ENCODE results near the gene PKP2.

DNA sequence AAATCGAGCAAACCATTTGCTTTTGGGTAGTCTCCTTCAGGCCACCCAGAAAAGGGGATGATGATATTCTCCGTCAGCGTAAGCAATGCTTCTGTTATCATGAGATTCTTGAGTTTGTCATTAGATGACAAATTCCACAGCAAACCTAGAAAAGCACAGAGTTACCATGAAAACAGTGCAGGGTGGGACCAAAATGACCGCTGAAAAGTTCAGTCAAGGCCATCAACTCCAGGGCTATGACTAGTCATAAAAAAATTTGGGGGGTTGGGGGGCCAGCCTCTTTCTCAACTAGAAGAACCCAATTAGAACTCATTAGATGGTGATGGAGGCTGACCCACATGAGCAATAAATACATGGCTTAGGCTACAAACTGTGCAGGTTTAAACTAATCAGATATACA, 55.5 kb downstream of the PKP2 start:
- no peak for TF ChIP-seq ZNF317 (CRISPR knock-in tag; IDR thresholded peaks at IDR 0.05)
- TF ChIP-seq POGZ (CRISPR knock-in tag; IDR thresholded peaks at IDR 0.05), result no peak
- no peak for TF ChIP-seq ZNF12 (CRISPR knock-in tag; IDR thresholded peaks at IDR 0.05)
- TF ChIP-seq TBP (CRISPR knock-in tag; IDR thresholded peaks at IDR 0.05), result no peak
- no peak for TF ChIP-seq POLR2A (IDR thresholded peaks at IDR 0.05; ENCODE audit: insufficient read depth in 1 of 2, low read depth in 2 of 2, low read length in 2 of 2)
- TF ChIP-seq NFYB (CRISPR knock-in tag; IDR thresholded peaks at IDR 0.05), result no peak
- TF ChIP-seq JUND (CRISPR knock-in tag; IDR thresholded peaks at IDR 0.05), result no peak
- TF ChIP-seq TOE1 (CRISPR knock-in tag; IDR thresholded peaks at IDR 0.05), result no peak
- TF ChIP-seq, protein P1, sequence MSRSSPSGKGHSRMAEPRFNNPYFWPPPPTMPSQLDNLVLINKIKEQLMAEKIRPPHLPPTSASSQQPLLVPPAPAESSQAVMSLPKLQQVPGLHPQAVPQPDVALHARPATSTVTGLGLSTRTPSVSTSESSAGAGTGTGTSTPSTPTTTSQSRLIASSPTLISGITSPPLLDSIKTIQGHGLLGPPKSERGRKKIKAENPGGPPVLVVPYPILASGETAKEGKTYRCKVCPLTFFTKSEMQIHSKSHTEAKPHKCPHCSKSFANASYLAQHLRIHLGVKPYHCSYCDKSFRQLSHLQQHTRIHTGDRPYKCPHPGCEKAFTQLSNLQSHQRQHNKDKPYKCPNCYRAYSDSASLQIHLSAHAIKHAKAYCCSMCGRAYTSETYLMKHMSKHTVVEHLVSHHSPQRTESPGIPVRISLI (CRISPR knock-in tag; IDR thresholded peaks at IDR 0.05; ENCODE audit: borderline replicate concordance), result no peak
